LHCN-M2 (cell line): Measurements from ENCODE around the gene IST1. TPM values are rescaled to one million over a fixed set of nuclear protein-coding genes. Genes with fewer than 3 reads are reported as not detected.
"Not testable (repeated sequence)": the region's sequence is repeated elsewhere in the genome, so short reads cannot be mapped to it uniquely, and the experiment has no call there.

Experiments
- DNase-seq: peaks from one replicate; pipeline ENCODE4 v3.0.0-alpha.2; 2012; ENCODE audit warnings: low read depth
- total RNA-seq: library from RNA; depleted of rRNA; stranded (reverse); fragments of >200 nt; gene quantifications from 2 replicates; pipeline ENCODE4 v1.2.3, GENCODE V29; 2014

IST1 gene
- total RNA-seq, 1 experiment from 2014 or later: 193 TPM

GRCh38 chr16:71880176-71880575, 15.2 kb upstream of the IST1 start:
- no peak for DNase-seq

DNA sequence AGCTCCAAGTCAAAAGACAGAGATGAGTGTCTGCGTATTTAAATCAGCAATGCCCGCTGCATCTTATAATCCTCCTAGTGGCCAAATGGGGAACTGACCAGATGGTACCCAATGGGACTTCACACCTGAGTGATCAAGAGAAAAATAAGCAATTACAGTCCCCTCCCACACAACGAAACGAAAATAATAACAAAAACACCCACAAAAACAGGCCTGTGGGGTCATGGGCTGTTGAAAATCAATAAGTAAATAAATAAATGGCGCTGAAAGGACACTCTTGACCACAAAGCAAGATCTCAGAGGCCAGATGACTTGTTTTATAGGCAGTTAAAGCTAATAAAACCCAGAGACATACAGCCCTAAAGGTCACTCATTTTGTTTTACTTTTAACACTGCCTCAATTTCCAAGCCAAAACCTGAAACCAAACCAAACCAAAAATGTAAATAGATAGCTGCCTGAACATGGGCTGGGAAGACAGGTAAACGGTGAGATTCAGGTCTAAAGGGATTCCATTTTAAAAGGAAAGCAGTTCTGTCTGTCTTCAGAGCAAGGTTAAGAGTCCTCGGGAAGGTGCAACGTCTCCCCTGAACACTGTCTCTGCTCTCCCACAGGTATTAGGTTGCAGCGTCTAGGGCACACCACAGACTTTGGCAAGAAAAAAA, 12.7 kb upstream of the IST1 start:
- peak; percentile 68 for DNase-seq

DNA sequence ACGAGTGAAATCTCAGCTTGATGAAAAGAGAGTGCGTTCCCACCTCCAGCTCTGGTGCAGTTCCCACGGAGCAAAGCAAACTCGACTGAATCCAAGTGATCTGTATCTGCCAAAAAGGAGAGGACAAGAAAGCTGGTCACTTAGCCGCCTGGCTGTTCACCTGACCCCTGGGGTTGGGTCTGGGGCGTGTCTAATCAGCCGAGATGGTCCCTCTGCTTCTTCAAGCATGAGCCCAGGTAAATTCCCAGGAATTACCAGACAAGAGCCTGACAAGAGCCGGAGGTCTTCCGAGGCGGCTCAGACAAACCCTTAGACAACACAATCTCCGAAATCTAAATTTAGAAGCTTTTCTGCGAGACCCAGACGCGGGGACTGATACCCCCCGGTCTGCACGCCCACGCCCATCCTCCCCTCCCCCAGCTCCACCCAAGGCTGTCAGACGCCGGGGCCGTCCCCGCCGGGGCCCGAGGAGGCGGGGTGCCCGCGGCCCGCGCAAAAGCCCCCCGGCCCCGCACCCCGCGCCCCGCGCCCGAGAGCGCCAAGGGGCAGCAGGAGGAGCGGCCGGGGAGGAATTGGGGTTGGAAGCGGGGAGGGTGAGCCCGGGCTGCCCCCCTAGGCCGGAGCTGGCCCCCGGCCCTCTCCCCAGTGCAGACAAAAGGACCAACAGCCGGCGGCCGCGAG, 12.0 kb upstream of the IST1 start:
- DNase-seq: no peak

GRCh38 chr16:71883849-71884638, 11.3 kb upstream of the IST1 start, which contains the start of gene ZNF821:
ZNF821 (minus strand) TSS chr16:71884182; CDS start chr16:71879946, 4,236 bp downstream.
- peak; percentile 65 for DNase-seq

GRCh38 chr16:71885261-71885650, 10.1 kb upstream of the IST1 start:
- DNase-seq: no peak

- no peak for DNase-seq
Measured at GRCh38 chr16:71889147-71889546, 6.2 kb upstream of the IST1 start.

DNA sequence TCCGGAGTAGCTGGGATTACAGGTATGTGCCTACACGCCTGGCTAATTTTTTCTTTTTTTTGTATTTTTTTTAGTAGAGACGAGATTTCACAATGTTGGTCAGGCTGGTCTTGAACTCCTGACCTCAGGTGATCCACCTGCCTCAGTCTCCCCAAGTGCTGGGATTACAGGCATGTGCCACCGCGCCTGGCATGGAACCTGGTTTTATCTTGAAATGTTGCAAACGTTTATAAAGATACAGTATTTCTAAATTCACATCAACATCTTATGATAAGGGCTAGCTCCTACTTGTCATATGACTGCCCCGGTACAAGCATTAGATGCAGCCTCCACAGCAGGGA, 1.5 kb upstream of the IST1 start:
- DNase-seq: no peak

GRCh38 chr16:71894229-71894920, 956 bp upstream of the IST1 start:
- peak; percentile 57 for DNase-seq

- DNase-seq: peak; percentile 44
Measured at GRCh38 chr16:71895679-71896365, 491 bp downstream of the IST1 start.

DNA sequence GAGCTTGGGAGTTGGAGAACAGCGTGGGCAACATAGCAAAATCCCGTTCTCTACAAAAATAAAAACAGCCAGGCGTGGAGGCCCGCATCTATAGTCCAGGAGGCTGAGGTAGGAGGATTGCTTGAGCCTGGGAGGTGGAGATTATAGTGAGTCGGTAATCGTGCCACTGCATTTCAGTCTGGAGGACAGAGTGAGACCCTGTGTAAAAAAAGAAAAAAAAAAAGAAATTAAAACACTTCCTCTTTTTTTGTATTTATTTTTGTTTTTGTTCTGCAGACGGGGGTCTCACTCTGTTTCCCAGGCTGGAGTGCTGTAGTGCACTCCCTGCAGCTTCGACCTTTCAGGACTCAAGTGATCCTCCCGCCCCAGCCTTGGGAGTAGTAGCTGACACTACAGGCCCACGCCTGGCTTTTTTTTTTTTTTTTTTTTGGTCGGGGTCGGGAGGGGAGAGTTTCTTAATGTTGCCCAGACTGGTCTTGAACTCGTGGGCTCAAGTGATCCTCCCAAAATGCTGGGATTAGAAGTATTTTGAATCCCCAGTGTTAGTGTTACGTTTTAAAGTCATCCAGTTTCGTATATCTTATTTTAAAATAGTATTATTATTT, 1.5 kb downstream of the IST1 start:
- no peak for DNase-seq

DNA sequence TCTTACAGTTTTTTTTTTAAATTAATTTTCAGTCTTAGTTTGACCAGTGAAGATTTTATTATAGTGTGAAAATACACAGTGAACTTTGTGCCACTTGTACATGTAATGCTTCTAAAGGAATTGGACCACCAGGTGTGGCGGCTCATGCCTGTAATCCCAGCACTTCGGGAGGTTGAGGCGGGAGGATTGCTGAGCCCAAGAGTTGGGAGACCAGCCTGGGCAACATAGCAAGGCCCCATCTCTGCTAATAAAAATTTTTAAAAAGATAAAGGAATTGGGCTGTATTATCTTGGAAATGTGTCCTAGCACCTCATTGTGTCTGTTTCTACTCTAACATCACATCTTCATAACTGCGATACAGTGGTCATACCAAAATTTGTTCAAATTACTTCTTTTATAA, 3.8 kb downstream of the IST1 start:
- DNase-seq: no peak

DNA sequence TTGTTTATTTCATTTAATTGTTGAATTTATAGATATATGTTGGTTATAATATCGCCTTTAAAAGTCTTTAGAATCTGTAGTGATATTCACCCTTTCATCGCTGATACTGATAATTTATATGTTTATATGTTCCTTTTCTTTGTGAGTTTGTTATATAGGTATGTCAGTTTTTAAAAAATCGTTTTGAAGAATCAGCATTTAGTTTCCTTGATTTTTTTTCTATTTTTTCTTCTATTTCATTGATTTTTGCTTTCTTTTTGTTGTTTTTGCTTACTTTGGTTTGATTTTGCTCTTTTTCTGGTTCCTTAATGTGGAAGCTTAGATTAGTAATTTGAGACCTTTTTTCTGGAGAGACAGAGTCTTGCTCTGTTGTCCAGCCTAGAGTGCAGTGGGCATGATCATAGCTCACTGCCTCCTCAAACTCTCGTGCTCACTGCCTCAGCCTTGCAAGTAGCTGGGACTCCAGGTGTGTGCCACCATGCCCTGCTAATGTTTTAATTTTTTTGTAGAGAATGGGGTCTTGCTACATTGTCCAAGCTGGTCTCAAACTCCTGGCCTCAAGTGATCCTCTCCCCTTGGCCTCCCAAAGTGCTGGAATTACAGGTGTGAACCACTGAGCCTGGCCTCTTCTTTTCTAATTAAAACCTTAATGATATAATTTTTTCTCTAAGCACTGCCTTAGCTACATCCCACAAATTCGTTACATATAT, 7.5 kb downstream of the IST1 start:
- no peak for DNase-seq

GRCh38 chr16:71903608-71904007, 8.3 kb downstream of the IST1 start:
- DNase-seq: no peak

DNA sequence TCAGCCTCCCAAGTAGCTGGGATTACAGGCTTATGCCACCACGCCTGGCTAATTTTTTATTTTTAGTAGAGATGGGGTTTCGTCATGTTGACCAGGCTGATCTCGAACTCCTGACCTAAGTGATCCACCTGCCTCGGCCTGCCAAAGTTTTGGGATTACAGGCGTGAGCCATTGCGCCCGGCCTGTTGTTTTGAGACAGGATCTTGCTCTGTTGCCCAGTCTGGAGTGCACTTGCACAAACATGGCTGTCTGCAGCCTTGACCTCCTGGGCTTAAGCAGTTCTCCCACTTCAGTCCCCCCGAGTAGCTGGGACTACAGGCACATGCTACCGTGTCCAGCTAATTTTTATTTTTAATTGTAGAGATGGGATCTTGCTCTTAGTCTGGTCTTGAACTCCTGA, 8.9 kb downstream of the IST1 start:
- no peak for DNase-seq

GRCh38 chr16:71905765-71906164, 10.4 kb downstream of the IST1 start:
- DNase-seq: not testable (repeated sequence)

DNA sequence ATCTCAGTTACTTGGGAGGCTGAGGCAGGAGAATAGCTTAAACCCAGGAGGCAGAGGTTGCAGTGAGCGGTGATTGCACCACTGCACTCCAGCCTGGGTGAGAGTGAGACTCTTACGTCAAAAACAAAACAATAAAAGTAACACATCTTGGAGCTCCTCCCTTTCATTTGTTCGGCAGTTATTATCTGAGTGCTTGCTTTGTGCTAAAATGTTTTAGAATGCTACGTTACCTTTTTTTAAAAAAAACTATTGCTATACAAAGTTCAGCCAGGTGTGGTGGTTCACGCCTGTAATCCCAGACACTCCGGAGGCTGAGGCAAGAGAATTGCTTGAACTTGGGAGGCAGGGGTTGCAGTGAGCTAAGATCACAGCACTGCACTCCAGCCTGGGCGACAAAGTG, 15.8 kb downstream of the IST1 start:
- DNase-seq: no peak

GRCh38 chr16:71912534-71913275, 17.4 kb downstream of the IST1 start:
- no peak for DNase-seq

GRCh38 chr16:71914802-71915201, 19.5 kb downstream of the IST1 start:
- DNase-seq: no peak

DNA sequence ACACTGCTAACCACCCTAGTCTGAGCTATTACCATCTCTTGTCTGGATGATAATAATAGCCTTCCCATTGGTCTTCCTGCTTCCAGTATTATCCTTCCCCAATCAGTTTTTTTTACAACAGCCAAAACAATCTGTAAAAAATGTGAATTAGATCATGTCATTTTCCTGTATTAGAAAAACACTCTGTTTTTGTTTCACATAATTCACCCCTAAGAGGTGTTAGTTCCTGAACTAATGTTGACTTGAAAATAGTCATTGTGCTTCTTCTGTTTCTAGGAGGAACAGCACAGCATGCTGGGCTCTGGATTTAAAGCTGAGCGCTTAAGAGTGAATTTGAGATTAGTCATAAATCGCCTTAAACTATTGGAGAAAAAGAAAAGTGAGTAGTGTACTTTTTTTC, 20.0 kb downstream of the IST1 start:
- no peak for DNase-seq
